HEK293T (cell line): ENCODE data around the gene ROS1.

Experiments
- ELF4 ChIP-seq: fragments of 450-650 bp; IDR thresholded peaks from 2 replicates; pipeline ENCODE4 v1.6.1; 2017; ENCODE audit warnings: antibody characterized with exemption
- FOXA1 ChIP-seq: fragments of 450-650 bp; IDR thresholded peaks from 2 replicates; pipeline ENCODE4 v1.6.1; 2016; ENCODE audit warnings: mild to moderate bottlenecking
- FOXK2 ChIP-seq: fragments of 450-650 bp; IDR thresholded peaks from 2 replicates; pipeline ENCODE4 v1.6.1; 2016; ENCODE audit warnings: mild to moderate bottlenecking
- FOXM1 ChIP-seq: fragments of 450-650 bp; IDR thresholded peaks from 2 replicates; pipeline ENCODE4 v1.6.1; 2017; ENCODE audit warnings: mild to moderate bottlenecking, borderline replicate concordance
- NFRKB ChIP-seq: fragments of 450-650 bp; IDR thresholded peaks from 2 replicates; pipeline ENCODE4 v1.6.1; 2016; ENCODE audit warnings: mild to moderate bottlenecking, moderate library complexity
- SUZ12 ChIP-seq: fragments of 450-650 bp; IDR thresholded peaks from 2 replicates; pipeline ENCODE4 v1.6.1; 2016; ENCODE audit warnings: mild to moderate bottlenecking
- TF ChIP-seq, protein P1 (sequence below): fragments of 450-650 bp; IDR thresholded peaks from 2 replicates; pipeline ENCODE4 v1.6.1; 2016

DNA sequence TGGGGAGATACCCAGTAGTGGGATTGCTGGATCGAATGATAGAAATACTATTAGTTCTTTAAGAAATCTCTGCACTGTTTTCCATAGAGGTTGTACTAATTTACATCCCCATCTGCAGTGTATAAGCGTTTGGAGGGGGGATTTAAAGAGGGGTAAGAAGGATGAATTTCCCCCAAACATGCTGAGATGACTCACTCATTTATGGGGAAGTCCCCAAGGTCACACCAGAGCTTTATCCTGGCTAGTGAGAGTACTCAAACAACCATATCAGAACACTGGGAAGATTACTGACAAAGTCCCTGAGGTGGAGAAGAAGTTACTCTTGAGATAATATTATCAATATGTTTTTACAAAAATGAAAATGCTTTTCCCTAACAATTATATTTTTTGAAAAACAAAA, 44.0 kb downstream of the ROS1 start:
- TF ChIP-seq NFRKB (no peak), ELF4 (no peak), SUZ12 (no peak), FOXK2 (no peak), FOXM1 (no peak), FOXA1 (no peak)
- TF ChIP-seq, protein P1, sequence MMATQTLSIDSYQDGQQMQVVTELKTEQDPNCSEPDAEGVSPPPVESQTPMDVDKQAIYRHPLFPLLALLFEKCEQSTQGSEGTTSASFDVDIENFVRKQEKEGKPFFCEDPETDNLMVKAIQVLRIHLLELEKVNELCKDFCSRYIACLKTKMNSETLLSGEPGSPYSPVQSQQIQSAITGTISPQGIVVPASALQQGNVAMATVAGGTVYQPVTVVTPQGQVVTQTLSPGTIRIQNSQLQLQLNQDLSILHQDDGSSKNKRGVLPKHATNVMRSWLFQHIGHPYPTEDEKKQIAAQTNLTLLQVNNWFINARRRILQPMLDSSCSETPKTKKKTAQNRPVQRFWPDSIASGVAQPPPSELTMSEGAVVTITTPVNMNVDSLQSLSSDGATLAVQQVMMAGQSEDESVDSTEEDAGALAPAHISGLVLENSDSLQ: no peak
